Measurements from ENCODE around the gene CST11. TPM values are rescaled to one million over a fixed set of nuclear protein-coding genes. Genes with fewer than 3 reads are reported as not detected.

Gene CST11
- total RNA-seq = not detected in 2 replicates

GRCh38 chr20:23452776-23453175 is at the start of gene CST11:
Gene CST11, minus strand, starts transcription at chr20:23452876. Its CDS starts 65 bp downstream, at chr20:23452811.

GRCh38 chr20:23490817-23491216 is 38.1 kb upstream of the CST11 start, which contains the start of gene CST8:
Gene CST8, plus strand, starts transcription at chr20:23491117. Its CDS starts 551 bp downstream, at chr20:23491668.

GRCh38 chr20:23420943-23421931 is 31.4 kb downstream of the CST11 start, which contains the start of gene NAPB:
Gene NAPB, minus strand, starts transcription at chr20:23421488. Its CDS starts 86 bp downstream, at chr20:23421402.

Small RNA genes within 50 kb of the gene (small RNA-seq; reads per million reads assigned to genes)
- not detected for gene RF00019

Other genes with a start within 250 kb of the CST11 start
- 29.1 and 33.1 TPM in 2 replicates for gene NXT1, start 102.1 kb downstream of the CST11 start, total RNA-seq
- gene GZF1, start 90.7 kb downstream of the CST11 start, total RNA-seq = 10.9 and 12.4 TPM in 2 replicates
- 6.5 and 8.1 TPM in 2 replicates for gene NAPB, start 31.4 kb downstream of the CST11 start, total RNA-seq
- gene CSTL1, start 13.2 kb downstream of the CST11 start, total RNA-seq = not detected in 2 replicates
- not detected in 2 replicates for gene CST8, start 38.2 kb upstream of the CST11 start, total RNA-seq
- gene CST9L, start 115.6 kb upstream of the CST11 start, total RNA-seq = not detected in 2 replicates
- gene CST9, start 153.0 kb upstream of the CST11 start, total RNA-seq = not detected in 2 replicates
- 164 and 196 TPM in 2 replicates for gene CST3, start 185.1 kb upstream of the CST11 start, total RNA-seq
- gene CST4, start 236.2 kb upstream of the CST11 start, total RNA-seq = not detected in 2 replicates